ENCODE measurements around the gene THBS3. TPM values are rescaled to one million over a fixed set of nuclear protein-coding genes. Genes with fewer than 3 reads are reported as not detected.

The THBS3 gene
- total and polyA plus RNA-seq, 11 donors: 2.7 to 22.2 (median 5.5) TPM

- TF ChIP-seq POLR2A (IDR thresholded peaks at IDR 0.05) (no peak), CTCF (IDR thresholded peaks at IDR 0.05) (no peak)
- H3K4me3 ChIP-seq: peak overlapping the region in 1 of 12 donors; percentile 78
- H3K9me3 ChIP-seq: no peaks in the 10 kb centered on the region
- peak in 1 of 5 donors; percentile 4 for DNase-seq
- H3K36me3 ChIP-seq: peaks cover 0 to 13% (median 8%) of the 10 kb centered on the region in 9 donors
- 82 to 89% (median 87%) methylated on average over 3 to 4 of the region's 4 CpGs for WGBS, 4 donors
- intact Hi-C loops (cut with DNase I): no loop called here
- ATAC-seq: no peak
- peaks cover 0 to 47% (median 27%) of the 10 kb centered on the region in 12 donors for H3K4me1 ChIP-seq
- peak overlapping the region in 4 of 12 donors; percentile 43 to 100 (median 88) for H3K27ac ChIP-seq
- no peaks in the 10 kb centered on the region for H3K27me3 ChIP-seq
Measured at GRCh38 chr1:155210314-155211104, 2.8 kb upstream of the THBS3 start.

GRCh38 chr1:155209312-155209721, 1.6 kb upstream of the THBS3 start:
- Histone ChIP-seq H3K4me1 (peaks cover 0 to 47% (median 27%) of the 10 kb centered on the region in 12 donors), H3K36me3 (peaks cover 0 to 18% (median 8%) of the 10 kb centered on the region in 9 donors), H3K27ac (peak overlapping the region; percentile 95 to 100 (median 100)), H3K9me3 (no peaks in the 10 kb centered on the region), H3K4me3 (peak overlapping the region; percentile 60 to 94 (median 77)), H3K27me3 (no peaks in the 10 kb centered on the region)
- DNase-seq: no peak
- intact Hi-C loops (cut with DNase I): loop anchor here in 6 of 10 donors (1.0 to 5.0 kb wide), 5 partner anchors 17 to 113 kb away; partner anchors contain the start of gene RUSC1 (in 1 of the 6)
- no peak for ATAC-seq
- no peak for TF ChIP-seq POLR2A (IDR thresholded peaks at IDR 0.05)
- no peak for TF ChIP-seq CTCF (IDR thresholded peaks at IDR 0.05)
- 2 to 5% (median 3%) methylated on average over 8 to 13 of the region's 13 CpGs for WGBS, 4 donors

- intact Hi-C loops (cut with DNase I): loop anchor here in 6 of 10 donors (1.0 to 5.0 kb wide), 5 partner anchors 18 to 114 kb away; partner anchors contain the start of gene RUSC1 (in 1 of the 6)
- peaks cover 0 to 47% (median 27%) of the 10 kb centered on the region in 12 donors for H3K4me1 ChIP-seq
- 0 to 1% (median 0%) methylated on average over 30 to 64 of the region's 64 CpGs for WGBS, 4 donors
- peak within 1 kb of the TSS; percentile 60 to 94 (median 77) for H3K4me3 ChIP-seq
- H3K36me3 ChIP-seq: peaks cover 0 to 19% (median 8%) of the 10 kb centered on the region in 9 donors
- peak; percentile 78 to 89 (median 87) for ATAC-seq
- peak within 1 kb of the TSS; percentile 95 to 100 (median 100) for H3K27ac ChIP-seq
- peak; percentile 93 to 95 (median 95) for DNase-seq
- peak in 1 of 2 donors; percentile 49 for TF ChIP-seq POLR2A (IDR thresholded peaks at IDR 0.05)
- peak in 1 of 12 donors; percentile 12 for TF ChIP-seq CTCF (IDR thresholded peaks at IDR 0.05)
- H3K27me3 ChIP-seq: no peaks in the 10 kb centered on the region
- H3K9me3 ChIP-seq: no peaks in the 10 kb centered on the region
Measured at GRCh38 chr1:155208541-155209311, 1.0 kb upstream of the THBS3 start, which contains the start of gene MTX1. Gene MTX1, plus strand, starts transcription at chr1:155208695. Its CDS starts 110 bp downstream, at chr1:155208805.
